Ascending aorta (tissue), 2 donors: ENCODE measurements around the gene KRTAP12-2. TPM values are rescaled to one million over a fixed set of nuclear protein-coding genes. Genes with fewer than 3 reads are reported as not detected.

Experiments used
- DNase-seq, 2 donors: peaks; one replicate each; pipeline ENCODE4 v3.0.0-alpha.2; 2019; ENCODE audit warnings: low spot score in 2 of 2
- H3K27ac ChIP-seq, 2 donors: fragments of 200-600 bp; sonication (generic); one replicate each; pipeline ENCODE4 v1.5.1; 2016 to 2017; ENCODE audit warnings: mild to moderate bottlenecking in 1 of 2
- H3K27me3 ChIP-seq: fragments of 200-600 bp; sonication (generic); one replicate; pipeline ENCODE4 v1.5.1; 2017
- H3K36me3 ChIP-seq, 2 donors: fragments of 200-600 bp; sonication (generic); one replicate each; pipeline ENCODE4 v1.5.1; 2016
- H3K4me1 ChIP-seq, 2 donors: fragments of 200-600 bp; sonication (generic); one replicate each; pipeline ENCODE4 v1.5.1; 2016 to 2017; ENCODE audit warnings: mild to moderate bottlenecking in 1 of 2
- H3K4me3 ChIP-seq, 2 donors: fragments of 200-600 bp; sonication (generic); one replicate each; pipeline ENCODE4 v1.5.1; 2016 to 2017; ENCODE audit warnings: mild to moderate bottlenecking in 1 of 2
- H3K9me3 ChIP-seq, 2 donors: fragments of 200-600 bp; sonication (generic); one replicate each; pipeline ENCODE4 v1.5.1; 2016
- CTCF ChIP-seq, 3 experiments: fragments of 200-600 bp in 2 of 3; fragments of 450-650 bp in 1 of 3; sonication (generic) in 2 of 3; IDR thresholded peaks; one replicate each; pipeline ENCODE4 v1.5.1; 2016 to 2019; ENCODE audit warnings: antibody characterized with exemption in 3 of 3, mild to moderate bottlenecking in 1 of 3, moderate library complexity in 1 of 3
- intact Hi-C: fragments of 100-400 bp; cut with DNase I; formaldehyde crosslinking; loops from one replicate; pipeline ENCODE4 v1.15.1; 2023
- total RNA-seq: library from RNA; depleted of rRNA; stranded (reverse); fragments of >200 nt; gene quantifications from one replicate; pipeline ENCODE4 v1.1.0, GENCODE V29; 2016

The KRTAP12-2 gene
- not detected for total RNA-seq

- no peaks in the 10 kb centered on the region for H3K36me3 ChIP-seq
- H3K27ac ChIP-seq = no peak within 1 kb of the TSS
- no peaks in the 10 kb centered on the region for H3K27me3 ChIP-seq
- no peak for TF ChIP-seq CTCF (IDR thresholded peaks at IDR 0.05)
- H3K4me3 ChIP-seq = no peak within 1 kb of the TSS
- H3K9me3 ChIP-seq = peaks cover 0 to 4% of the 10 kb centered on the region in 2 donors
- DNase-seq = no peak
- intact Hi-C loops = no loop called here
- no peaks in the 10 kb centered on the region for H3K4me1 ChIP-seq
These were observed at the start of gene KRTAP12-2 for GRCh38 chr21:44666401-44667320. Gene KRTAP12-2, minus strand, starts transcription at chr21:44666927. Its CDS starts 41 bp downstream, at chr21:44666886.

- no peaks in the 10 kb centered on the region for H3K4me1 ChIP-seq
- no peak for TF ChIP-seq CTCF (IDR thresholded peaks at IDR 0.05)
- H3K36me3 ChIP-seq = no peaks in the 10 kb centered on the region
- H3K4me3 ChIP-seq = no peak overlapping the region
- intact Hi-C loops = no loop called here
- H3K27ac ChIP-seq = no peak overlapping the region
- H3K9me3 ChIP-seq = no peaks in the 10 kb centered on the region
- DNase-seq = peak in 1 of 2 donors; percentile 30
- peaks cover 16% of the 10 kb centered on the region for H3K27me3 ChIP-seq
These were observed 48.2 kb upstream of the KRTAP12-2 start for GRCh38 chr21:44714905-44715304.

GRCh38 chr21:44713846-44714245 is 47.1 kb upstream of the KRTAP12-2 start:
- intact Hi-C loops = no loop called here
- H3K9me3 ChIP-seq = no peaks in the 10 kb centered on the region
- H3K27ac ChIP-seq = no peak overlapping the region
- TF ChIP-seq CTCF (IDR thresholded peaks at IDR 0.05) = no peak
- H3K4me1 ChIP-seq = no peaks in the 10 kb centered on the region
- no peak overlapping the region for H3K4me3 ChIP-seq
- H3K36me3 ChIP-seq = no peaks in the 10 kb centered on the region
- H3K27me3 ChIP-seq = peaks cover 18% of the 10 kb centered on the region
- peak in 1 of 2 donors; percentile 28 for DNase-seq

GRCh38 chr21:44713130-44713529 is 46.4 kb upstream of the KRTAP12-2 start:
- H3K36me3 ChIP-seq = no peaks in the 10 kb centered on the region

More at GRCh38 chr21:44713130-44713529, 46.4 kb upstream of the KRTAP12-2 start:
- Histone ChIP-seq H3K4me3 (no peak overlapping the region), H3K9me3 (no peaks in the 10 kb centered on the region), H3K4me1 (no peaks in the 10 kb centered on the region), H3K27ac (no peak overlapping the region), H3K27me3 (peaks cover 22% of the 10 kb centered on the region)
- DNase-seq = peak in 1 of 2 donors; percentile 19
- intact Hi-C loops = no loop called here
- no peak for TF ChIP-seq CTCF (IDR thresholded peaks at IDR 0.05)
